Endometrial microvascular endothelial cells (primary cell): ENCODE data around the gene TMEM50A. TPM values are rescaled to one million over a fixed set of nuclear protein-coding genes. Genes with fewer than 3 reads are reported as not detected.
"Not testable (repeated sequence)": the region's sequence is repeated elsewhere in the genome, so short reads cannot be mapped to it uniquely, and the experiment has no call there.

Experiments
- in situ Hi-C: cut with HindIII; loops from 2 replicates; pipeline ENCODE4 v1.10.0; 2017; ENCODE audit warnings: low sequenced_read_pairs, low pct_unique_long_range_greater_than_20kb; ENCODE audit errors: inconsistent ontology term
- total RNA-seq: library from RNA; depleted of rRNA; stranded (reverse); fragments of >200 nt; gene quantifications from one replicate; pipeline ENCODE4 v1.2.3, GENCODE V29; 2015; ENCODE audit errors: inconsistent ontology term

Gene TMEM50A
- total RNA-seq, 1 donor from 2014 or later, result 112 TPM

GRCh38 chr1:25369691-25370271, 31.6 kb downstream of the TMEM50A start:
- in situ Hi-C loops, result not testable (repeated sequence)

- in situ Hi-C loops, result not testable (repeated sequence)
These were observed 33.6 kb downstream of the TMEM50A start for GRCh38 chr1:25371757-25372156.

- in situ Hi-C loops, result not testable (repeated sequence)
These were observed 40.2 kb downstream of the TMEM50A start for GRCh38 chr1:25378367-25378766.

- in situ Hi-C loops, result not testable (repeated sequence)
These were observed 44.4 kb downstream of the TMEM50A start for GRCh38 chr1:25382543-25382942.

- in situ Hi-C loops, result not testable (repeated sequence)
These were observed 45.0 kb downstream of the TMEM50A start for GRCh38 chr1:25383090-25383489.

- in situ Hi-C loops, result not testable (repeated sequence)
These were observed 45.7 kb downstream of the TMEM50A start for GRCh38 chr1:25383875-25384274.

- in situ Hi-C loops, result not testable (repeated sequence)
These were observed 49.0 kb downstream of the TMEM50A start for GRCh38 chr1:25387096-25387495.

GRCh38 chr1:25388691-25389090, 50.6 kb downstream of the TMEM50A start:
- in situ Hi-C loops, result not testable (repeated sequence)

GRCh38 chr1:25389721-25390120, 51.6 kb downstream of the TMEM50A start:
- in situ Hi-C loops, result not testable (repeated sequence)

- in situ Hi-C loops, result no loop called here
These were observed 54.7 kb downstream of the TMEM50A start for GRCh38 chr1:25392841-25393240.

GRCh38 chr1:25397549-25397948, 59.4 kb downstream of the TMEM50A start:
- in situ Hi-C loops, result not testable (repeated sequence)

- in situ Hi-C loops, result not testable (repeated sequence)
These were observed 59.9 kb downstream of the TMEM50A start for GRCh38 chr1:25398079-25398478.

- in situ Hi-C loops, result not testable (repeated sequence)
These were observed 65.0 kb downstream of the TMEM50A start for GRCh38 chr1:25402947-25403803.

GRCh38 chr1:25405731-25406305, 67.7 kb downstream of the TMEM50A start:
- in situ Hi-C loops, result not testable (repeated sequence)

GRCh38 chr1:25409641-25410427, 71.7 kb downstream of the TMEM50A start:
- in situ Hi-C loops, result not testable (repeated sequence)

Other genes with a start within 250 kb of the TMEM50A start
- gene SYF2, start 105.8 kb upstream of the TMEM50A start, total RNA-seq, result 23.2 TPM
- gene RSRP1, start 90.9 kb upstream of the TMEM50A start, total RNA-seq, result 40.0 TPM
- gene RHD, start 65.8 kb upstream of the TMEM50A start, total RNA-seq, result not detected
- gene RHCE, start 82.5 kb downstream of the TMEM50A start, total RNA-seq, result not detected
- gene MACO1, start 92.6 kb downstream of the TMEM50A start, total RNA-seq, result 15.0 TPM
- 15.5 TPM for gene LDLRAP1, start 205.3 kb downstream of the TMEM50A start, total RNA-seq